DMS 273 treated with DMSO at 0.1 percent for 48 hours (cell line): ENCODE data around the gene C16orf87.
"Not testable (repeated sequence)": the region's sequence is repeated elsewhere in the genome, so short reads cannot be mapped to it uniquely, and the experiment has no call there.

ENCODE experiments used
- DNase-seq: peaks from one replicate; lab custom pipeline; 2025; lab: John Stamatoyannopoulos, UW

C16orf87 gene, protein sequence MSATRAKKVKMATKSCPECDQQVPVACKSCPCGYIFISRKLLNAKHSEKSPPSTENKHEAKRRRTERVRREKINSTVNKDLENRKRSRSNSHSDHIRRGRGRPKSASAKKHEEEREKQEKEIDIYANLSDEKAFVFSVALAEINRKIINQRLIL

DNA sequence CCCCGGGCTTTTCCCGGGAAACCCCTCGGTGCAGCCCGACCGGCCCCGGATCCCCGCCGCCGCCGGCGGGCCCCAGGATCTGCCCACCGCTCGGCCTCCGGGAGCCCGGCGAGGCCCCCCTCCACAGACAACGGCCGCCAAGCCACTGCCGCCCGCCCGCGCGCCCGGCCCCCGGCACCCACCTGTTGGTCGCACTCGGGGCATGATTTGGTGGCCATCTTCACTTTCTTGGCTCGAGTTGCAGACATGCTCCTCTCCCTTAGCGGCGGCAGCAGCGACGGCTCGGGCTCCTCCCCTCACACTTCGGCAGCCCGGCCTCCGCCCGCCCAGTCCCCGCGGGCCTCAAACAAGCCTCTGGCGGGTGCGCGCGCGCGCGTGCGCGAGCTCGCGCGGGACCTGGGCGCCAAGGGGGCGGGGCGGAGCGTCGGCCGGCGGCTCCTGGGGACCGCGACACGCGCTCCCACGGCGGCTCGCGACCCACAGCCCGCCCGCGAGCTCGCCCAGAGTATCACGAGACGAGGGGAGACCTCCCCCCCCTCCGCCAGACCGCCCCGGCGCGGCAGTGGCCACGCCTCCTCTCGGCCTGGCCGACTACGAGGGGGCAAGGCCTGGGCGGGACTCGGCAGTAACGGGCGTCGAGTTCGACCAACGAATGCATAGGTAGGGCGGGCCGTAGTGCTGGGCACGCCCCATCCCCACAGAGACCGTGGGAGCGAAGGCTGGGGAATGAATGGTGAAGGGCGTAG, at the start of gene C16orf87:
TSS of gene C16orf87 (minus strand) at position 279 of the 746 bp plus-strand sequence. CDS start at position 248, 31 bp downstream.
- peak; percentile 84 for DNase-seq

DNA sequence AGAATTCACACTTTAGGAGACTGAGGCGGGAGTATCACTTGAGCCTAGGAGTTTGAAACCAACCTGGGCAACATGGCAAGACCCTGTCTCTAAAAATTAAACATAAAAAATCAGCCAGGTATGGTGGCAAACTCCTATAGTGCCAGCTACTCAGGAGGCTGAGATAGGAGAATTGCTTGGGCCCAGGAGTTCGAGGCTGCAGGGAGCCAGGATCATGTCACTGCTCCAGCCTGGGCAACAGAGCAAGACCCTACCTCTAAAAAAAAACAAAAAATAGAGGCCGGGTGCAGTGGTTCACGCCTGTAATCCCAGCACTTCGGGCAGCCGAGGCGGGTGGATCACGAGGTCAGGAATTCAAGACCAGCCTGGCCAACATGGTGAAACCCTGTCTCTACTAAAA, 44.3 kb upstream of the C16orf87 start:
- no peak for DNase-seq

DNA sequence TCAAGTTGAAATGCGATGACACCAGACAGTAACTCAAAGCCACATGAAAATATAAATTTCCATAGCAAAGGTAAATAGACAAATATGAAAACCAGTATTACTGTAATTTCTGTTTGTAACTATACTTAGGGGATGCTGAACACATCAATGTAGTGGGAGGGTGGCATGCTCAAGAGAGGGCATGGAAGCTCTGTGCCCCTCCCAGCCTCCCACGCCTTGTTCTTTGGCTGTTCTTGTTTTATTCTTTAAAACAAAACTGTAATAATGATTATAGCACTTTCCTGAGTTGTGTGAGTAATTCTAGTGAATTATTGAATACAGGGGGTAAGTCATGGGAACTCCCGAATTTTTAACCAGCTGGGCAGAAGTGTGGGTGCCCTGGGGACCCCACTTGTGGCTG, 42.2 kb upstream of the C16orf87 start:
- no peak for DNase-seq

DNA sequence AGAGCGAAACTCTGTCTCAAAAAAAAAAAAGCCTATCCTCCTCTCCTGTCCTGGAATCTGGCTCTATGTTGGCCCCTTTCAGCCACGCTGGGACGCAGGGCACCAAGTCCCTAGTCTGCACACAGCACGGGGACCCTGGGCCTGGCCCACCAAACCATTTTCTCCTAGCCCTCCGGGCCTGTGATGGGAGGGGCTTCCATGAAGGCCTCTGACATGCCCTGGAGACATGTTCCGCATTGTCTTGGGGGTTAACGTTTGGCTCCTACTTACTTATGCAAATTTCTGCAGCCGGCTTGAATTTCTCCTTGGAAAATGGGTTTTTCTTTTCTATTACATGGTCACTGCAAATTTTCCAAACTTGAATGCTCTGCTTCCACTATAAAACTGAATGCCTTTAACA, 40.6 kb upstream of the C16orf87 start:
- DNase-seq, result no peak

DNA sequence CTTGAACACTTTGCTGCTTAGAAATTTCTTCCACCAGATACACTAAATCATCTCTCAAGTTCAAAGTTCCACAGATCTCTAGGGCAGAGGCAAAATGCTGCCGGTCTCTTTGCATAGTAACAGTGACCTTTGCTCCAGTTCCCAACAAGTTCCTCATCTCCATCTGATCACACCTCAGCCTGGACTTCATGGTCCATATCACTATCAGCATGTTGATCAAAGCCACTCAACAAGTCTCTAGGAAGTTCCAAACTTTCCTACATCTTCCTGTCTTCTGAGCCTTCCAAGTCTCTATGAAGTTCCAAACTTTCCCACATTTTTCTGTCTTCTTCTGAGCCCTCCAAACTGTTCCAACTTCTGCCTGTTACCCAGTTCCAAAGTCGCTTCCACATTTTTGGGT, 37.9 kb upstream of the C16orf87 start:
- DNase-seq, result not testable (repeated sequence)

DNA sequence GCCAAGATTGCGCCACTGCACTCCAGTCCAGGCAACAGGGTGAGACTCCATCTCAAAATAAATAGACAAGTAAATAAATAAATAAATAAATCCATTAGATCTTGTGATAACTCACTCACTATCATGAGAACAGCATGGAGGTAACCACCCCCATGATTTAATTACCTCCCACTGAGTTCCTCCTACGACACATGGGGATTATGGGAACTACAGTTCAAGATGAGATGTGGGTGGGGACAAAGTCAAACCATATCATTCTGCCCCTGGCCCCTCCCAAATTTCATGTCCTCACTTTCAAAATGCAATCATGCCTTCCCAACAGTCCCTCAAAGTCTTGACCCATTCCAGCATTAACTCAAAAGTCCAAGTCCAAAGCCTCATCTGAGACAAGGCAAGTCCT, 36.5 kb upstream of the C16orf87 start:
- not testable (repeated sequence) for DNase-seq

DNA sequence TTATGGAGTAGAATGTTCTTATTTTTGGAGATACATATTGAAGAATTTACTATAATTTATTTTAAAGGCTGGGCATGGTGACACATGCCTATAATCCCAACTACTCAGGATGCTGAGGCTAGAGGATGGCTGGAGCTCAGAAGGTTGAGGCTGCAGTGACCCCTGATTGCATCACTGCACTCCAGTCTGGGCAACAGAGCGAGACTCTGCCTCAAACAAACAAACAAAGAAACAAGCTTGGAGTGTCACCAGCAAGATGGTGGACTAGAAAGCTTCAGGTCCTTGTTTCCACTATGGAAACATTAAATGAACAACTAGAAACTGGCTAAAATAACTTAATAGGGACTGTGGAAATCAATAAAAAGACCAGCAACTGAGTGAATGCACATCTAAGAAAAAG, 35.3 kb upstream of the C16orf87 start:
- DNase-seq, result no peak

DNA sequence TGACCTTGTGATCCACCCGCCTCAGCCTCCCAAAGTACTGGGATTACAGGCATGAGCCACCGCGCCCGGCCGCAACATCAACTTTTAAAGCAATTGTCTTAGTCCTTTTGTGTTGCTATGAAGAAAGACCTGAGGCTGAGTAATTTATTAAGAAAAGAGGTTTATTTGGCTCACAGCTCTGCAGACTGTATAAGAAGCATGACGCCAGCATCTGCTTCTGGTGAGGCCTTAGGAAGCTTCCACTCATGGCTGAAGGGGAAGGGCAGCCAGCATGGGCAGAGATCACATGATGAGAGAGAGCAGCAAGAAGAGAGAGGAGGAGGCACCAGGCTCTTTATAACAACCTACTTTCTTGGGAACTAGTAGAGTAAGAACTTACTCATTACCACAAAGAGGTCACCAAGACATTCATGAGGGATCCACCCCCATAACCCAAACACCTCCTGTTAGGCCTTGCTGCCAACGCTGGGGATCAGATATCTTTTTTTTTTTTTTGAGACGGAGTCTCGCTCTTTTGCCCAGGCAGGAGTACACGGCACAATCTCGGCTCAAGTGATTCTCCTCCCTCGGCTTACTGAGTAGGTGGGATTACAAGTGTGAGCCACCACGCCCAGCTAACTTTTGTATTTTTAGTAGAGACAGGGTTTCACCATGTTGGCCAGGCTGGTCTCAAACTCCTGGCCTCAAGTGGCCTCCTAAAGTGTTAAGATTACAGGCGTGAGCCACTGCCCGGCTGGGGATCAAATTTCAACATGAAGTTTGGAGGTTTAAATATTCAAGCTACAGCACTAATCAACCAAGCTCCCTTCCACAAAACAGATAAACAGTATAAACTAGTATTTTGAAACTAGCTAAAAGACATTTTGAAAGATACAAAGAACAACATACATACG, 31.8 kb upstream of the C16orf87 start:
- DNase-seq, result no peak

DNA sequence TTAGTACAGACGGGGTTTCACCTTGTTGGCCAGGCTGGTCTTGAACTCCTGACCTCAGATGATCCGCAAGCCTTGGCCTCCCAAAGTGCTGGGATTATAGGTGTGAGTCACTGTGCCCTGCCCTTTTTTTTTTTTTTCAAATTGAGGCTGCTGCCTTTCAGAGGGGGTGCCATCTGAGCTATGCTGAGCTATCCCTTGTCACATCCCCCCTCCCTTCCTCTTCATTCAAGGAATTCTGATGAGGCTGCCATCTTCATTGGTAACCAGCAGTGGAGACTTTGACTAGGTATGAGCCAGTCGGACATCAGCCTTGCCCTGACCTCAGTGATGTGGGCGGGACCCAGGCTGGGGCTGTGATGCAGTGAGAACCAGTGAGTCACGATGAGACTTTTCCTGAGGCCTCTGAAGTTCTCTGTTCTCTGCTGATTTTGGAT, 28.8 kb upstream of the C16orf87 start:
- no peak for DNase-seq

DNA sequence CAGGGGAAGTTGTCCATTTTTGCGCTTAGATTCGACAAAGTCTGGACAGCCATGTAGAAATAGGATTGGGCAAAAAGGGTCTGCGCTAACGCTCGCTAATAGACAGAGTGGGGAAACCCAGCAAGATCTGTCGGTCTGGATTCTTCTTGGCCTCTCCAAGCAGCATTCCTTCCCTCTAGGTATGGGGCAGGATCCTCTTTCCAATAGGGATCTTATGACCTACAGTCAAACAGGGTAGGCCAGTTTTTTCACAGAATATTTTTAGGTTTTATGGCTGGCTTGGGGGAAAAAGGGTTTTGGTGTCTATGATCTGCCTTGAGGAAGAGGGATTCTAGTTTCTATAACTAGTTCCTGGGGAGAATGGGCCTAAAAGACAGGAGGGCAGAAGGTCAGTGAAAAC, 27.2 kb upstream of the C16orf87 start:
- DNase-seq, result no peak

DNA sequence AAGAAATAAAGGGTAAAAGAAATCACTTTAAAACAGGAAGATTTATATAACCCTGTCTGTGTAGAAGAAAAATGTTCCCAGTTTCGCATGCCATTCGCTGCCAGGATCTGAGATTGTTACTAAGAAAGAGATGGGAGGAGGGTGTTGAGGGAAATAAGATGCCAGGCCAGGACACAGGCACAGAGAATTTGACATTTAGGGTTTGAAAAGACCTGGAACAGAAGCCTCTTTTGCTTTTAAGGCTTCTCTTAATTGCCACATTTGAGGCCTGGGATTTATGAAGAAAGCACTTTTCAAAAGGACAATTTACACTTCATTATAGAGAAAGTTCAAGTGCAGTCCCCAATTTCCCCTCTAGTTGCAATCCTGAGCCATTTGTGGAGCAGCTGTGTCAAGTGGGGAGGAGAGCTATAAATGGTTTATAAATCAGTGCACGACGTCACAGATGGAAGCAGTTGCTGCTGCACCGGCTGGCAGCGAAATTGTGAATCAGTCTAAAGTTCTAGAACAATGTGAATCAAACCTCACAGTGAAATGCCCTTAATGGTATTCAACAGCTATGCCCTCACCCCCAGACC, 26.5 kb upstream of the C16orf87 start:
- DNase-seq, result peak; percentile 59

DNA sequence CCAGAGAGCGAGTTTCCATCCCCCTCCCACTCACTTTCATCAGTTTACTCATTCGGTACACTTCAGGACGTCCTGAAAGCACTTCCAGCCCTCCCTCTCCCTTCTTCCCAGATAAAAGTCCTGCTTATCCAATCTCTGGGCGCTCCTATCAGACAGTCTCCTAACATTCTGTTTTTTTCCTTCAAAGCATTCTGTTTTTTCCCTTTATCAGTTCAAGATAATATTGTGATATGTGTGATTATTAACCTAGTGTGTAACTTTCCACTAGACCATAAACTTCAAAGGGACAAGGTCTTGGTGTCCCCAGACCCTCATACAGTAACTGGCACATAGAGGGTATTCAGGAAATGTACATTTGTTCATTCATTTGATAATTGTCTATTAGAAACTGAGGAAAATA, 24.4 kb upstream of the C16orf87 start:
- DNase-seq, result no peak

DNA sequence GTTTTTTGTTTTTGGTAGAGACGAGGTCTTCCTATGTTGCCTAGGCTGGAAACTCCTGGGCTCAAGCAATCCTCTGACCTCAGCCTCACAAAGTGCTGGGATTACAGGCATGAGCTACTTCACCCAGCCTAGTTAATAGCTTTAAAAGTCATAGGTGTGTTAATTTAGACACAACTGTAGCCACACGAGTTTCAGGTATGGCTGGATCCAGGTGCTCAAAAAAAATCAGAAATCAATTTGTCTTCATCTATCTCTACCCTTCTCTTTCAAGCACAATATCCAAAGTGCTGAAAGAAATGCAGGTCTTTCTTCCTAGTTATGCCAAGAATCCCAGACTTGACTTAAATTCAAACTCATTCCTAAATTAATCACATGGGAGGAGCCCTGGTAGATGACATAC, 23.9 kb upstream of the C16orf87 start:
- no peak for DNase-seq

DNA sequence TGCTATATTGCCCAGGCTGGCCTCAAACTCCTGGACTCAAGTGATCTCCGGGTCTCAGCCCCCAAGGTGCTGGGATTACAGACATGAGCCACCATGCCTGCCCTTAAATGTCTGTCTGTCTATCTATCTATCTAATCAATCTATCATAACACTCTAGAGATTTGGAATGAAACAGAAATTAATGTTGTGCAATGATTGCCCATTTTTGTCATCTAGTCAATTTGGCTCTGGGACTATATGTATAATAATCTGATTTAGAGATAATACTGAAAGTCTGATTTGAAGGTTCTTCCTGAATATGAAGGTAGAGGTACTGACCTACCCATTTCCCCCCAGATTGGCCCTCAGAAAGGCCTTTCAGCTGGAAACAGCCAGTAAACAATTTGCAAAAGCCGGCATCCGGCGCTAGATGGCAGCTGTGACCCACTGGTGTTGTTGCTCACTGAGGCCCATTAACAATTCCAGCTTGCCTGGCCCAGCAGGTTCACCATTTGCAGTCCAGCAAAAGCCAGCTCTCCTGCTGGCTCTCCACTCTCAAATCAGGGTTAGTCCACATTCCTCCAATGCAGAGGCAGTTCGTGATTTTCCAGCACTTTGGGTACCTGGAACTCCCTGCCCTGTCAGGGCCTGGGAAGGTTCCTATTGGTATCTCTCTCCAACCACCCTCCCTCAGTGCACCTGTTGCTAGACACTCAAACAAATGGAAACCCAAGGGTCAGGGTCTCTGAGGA, 22.9 kb upstream of the C16orf87 start:
- DNase-seq, result peak; percentile 56

DNA sequence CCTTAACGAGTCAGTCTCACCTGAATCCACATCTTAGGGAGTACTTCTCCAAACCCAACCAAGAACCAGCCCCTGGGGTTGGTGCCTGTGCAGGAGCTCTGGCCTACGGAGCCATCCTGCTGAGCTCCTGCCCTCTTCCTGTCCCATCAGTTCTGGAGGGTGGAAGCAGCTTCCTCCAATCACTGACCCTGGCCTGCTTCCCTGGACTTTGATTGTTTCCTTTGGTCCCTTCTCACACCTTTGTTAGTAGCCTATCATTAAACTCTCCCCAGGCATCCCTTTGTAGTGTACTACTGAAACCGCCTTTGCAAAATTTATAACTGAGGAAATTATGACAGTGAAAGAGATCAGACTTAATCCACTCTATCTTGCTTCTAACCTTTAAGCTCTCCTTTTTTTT, 21.1 kb upstream of the C16orf87 start:
- no peak for DNase-seq

DNA sequence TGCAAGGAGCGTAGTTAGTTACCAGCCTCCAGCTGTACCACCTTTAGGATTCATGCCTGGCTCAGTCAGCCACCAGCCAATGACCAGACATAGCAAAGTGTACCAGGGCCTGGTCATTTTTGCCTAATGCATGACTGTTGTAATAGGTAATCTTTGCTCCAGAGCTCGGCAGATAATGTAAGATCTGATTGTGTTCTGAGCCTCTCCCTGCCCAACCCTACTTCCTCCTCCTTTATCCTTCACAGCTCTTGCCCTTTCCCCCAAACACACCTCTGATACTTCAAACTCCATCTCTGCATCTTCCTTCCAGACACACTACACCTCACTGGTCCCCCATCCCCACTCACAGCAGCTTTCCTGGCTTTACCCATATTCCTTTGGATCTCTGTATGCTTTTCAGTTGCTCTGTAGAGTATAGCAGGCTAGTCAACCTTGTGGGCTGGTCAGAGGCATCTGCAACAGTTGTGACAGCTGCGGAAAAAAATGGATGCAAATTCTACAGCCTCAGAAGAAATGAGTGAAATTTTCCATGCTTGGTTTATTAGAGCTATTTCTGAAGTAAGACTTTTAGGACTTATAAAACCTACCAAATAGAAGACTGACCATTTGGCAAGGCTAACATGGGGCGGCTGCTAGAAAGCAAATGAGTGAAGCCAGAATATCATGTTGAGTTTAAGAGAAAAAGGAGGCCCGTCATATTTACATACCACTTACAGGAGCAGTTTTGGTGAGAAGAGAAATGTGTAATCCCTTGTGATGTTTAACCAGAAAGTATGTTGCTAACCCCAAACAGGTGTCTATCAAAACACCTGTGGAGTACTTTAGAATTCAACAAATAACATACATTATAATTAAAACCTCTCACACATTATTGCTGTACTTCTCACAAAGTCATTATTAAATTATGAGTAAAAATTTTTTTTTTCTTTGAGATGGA, 19.9 kb upstream of the C16orf87 start:
- no peak for DNase-seq

DNA sequence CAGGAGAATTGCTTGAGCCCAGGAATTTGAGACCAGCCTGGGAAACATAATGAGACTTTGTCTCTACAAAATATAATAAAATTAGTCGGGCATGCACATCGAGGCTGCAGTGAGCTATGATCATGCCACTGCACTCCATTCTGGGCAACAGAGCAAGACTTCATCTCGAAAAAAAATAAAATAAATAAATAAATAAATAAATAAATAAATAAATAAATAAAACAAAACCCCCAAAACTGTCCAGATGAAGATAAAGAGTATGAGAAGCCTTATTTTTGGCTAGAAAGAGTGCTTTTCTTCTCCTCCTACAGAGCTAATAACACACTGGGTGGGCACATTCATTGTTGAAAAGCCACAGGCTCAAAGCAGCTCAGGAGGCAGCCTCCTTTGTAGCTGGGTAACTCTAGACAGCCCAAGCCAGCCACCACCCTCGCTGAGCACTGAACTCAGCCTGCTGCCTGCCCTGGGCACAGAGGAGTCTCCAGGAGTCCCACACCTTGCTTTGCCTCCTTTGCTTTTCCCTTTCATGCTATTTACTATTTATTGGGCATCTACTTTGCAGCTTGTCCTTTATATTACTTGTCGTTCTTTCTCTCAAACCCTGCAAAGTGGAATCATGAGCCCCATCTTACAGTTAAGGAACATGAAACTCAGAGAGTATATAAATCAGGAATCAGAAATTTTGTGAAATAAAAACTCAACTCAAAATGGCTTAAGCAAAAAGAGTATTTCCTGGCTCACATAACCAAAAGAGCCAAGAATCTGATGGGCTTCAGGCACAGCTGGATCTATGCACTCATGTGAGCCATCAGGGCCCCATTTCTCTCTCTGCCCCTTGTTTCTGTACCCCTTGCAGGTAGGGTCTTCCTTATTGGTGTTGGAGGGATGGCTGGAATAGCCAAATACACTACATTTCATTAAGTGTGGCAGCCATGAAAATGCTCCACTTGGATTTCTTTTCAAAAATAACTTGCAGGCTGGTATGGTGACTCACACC, 18.1 kb upstream of the C16orf87 start:
- no peak for DNase-seq

DNA sequence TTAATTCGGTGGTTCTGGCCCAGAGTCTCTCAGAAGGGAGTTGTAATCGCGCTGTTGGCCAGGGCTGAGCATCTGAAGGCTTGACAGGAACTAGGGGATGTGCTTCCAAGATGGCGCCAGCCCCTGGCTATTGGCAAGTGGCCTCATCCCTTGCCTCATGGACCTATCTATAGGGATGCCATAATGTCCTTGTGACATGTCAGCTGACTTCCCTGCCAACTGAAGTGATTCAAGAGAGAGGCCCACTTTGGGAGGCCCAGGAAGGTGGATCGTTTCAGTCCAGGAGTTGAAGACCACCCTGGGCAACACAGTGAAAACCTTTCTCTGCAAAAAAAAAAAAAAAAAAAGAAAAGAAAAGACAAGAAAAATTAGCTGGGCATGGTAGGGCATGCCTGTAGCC, 15.0 kb upstream of the C16orf87 start:
- no peak for DNase-seq

DNA sequence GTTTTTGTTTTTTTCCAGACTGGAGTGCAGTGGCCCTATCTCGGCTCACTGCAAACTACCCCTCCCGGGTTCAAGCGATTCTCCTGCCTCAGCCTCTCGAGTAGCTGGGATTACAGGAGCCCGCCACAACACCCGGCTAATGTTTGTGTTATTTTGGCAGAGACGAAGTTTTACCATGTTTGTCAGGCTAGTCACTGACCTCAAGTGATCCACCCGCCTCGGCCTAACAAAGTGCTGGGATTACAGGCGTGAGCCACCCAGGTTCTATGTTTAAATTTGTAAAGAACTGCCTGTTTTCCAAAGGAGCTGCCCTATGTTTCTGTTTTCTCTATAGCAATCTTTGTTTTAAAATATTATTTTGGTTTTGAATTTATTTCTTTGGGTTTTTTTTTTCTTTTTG, 13.8 kb upstream of the C16orf87 start:
- DNase-seq, result no peak
